ENCODE measurements around the gene GIGYF2.

The GIGYF2 gene

DNA sequence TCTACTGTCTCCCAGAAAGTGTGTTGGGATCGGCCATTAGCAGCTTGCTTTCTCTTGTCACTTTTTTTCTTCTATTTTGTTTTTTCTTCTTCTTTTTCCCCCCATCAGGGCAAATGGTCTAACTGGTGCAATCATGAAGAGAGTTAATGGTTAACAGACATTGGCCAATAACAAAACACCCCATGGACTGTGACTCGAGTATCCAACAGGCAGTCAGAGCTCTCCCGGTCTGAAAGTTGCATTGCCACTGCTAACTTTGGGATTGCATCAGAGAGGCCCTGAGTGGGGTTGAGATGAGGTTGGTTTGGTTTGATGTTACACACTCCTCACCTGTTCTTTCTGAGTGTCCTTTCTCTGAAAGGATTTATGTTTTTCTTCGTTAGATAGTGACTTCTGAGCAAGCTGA is 160.0 kb downstream of the GIGYF2 start:
- TF ChIP-seq, protein P1, sequence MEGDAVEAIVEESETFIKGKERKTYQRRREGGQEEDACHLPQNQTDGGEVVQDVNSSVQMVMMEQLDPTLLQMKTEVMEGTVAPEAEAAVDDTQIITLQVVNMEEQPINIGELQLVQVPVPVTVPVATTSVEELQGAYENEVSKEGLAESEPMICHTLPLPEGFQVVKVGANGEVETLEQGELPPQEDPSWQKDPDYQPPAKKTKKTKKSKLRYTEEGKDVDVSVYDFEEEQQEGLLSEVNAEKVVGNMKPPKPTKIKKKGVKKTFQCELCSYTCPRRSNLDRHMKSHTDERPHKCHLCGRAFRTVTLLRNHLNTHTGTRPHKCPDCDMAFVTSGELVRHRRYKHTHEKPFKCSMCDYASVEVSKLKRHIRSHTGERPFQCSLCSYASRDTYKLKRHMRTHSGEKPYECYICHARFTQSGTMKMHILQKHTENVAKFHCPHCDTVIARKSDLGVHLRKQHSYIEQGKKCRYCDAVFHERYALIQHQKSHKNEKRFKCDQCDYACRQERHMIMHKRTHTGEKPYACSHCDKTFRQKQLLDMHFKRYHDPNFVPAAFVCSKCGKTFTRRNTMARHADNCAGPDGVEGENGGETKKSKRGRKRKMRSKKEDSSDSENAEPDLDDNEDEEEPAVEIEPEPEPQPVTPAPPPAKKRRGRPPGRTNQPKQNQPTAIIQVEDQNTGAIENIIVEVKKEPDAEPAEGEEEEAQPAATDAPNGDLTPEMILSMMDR (conservative IDR thresholded peaks at IDR 0.05; ENCODE audit: low read depth, low read length): no peak
- DNase-seq (ENCODE audit: low read depth): no peak
- H3K4me3 ChIP-seq (ENCODE audit: low read length): no peak overlapping the region

DNA sequence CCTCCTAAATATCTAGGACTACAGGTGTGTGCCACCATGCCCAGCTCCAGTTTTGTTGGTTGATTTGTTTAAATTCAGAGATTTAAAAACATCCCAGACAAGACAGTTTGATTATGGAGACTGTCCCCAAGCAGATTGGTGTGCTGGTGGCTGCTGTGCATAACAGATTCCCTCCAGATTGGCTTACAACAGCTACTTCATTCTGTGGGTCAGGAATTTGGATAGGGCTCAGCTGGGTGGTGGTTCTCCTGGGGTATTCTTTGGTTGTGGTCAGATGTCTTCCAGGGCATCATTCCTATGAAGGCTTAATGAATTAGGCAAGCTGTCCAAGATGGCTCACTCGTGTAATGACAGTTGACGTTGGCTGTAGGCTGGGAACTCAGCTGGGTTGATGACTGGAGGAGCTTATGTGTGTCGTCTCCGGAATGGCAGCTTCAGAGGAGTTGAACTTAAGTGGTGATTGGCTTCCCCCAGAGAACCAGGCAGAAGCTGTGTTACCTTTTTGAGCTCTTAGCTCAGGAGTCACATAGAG is 162.3 kb downstream of the GIGYF2 start:
- DNase-seq (ENCODE audit: low read depth): no peak
- H3K4me3 ChIP-seq (ENCODE audit: low read length): no peak overlapping the region
- TF ChIP-seq, protein P1 (conservative IDR thresholded peaks at IDR 0.05; ENCODE audit: low read depth, low read length): no peak

DNA sequence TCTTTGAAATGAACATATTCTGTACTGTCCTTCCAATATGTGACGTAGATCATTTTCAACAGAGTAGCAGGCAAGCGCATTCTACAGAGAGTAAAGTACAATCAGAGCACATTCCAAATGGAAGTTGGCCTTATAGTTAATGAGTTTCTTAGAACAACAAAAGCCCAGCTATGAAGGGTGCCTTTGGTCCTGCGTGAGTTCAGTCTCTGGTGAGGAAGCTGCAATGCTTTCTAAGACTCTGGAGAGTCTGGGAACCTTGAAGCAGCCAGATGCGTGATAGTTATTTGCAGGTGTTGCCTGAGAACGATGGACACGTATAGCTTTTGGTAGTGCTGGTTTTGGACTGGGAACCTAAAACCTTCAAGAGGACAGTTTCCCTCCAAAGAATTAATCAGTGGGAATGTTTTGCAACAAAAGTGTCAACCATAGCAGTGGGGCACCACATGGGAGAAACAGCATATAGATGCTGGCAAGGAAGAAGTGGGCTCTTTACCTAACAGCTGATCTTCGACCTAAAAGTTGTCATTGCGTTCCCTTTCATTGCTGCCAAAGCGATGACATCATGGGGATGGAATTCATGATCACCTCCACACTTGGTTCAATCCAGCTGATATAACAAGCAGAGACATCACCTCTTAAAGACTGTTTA is 163.6 kb downstream of the GIGYF2 start:
- TF ChIP-seq, protein P1 (conservative IDR thresholded peaks at IDR 0.05; ENCODE audit: low read depth, low read length): no peak

DNA sequence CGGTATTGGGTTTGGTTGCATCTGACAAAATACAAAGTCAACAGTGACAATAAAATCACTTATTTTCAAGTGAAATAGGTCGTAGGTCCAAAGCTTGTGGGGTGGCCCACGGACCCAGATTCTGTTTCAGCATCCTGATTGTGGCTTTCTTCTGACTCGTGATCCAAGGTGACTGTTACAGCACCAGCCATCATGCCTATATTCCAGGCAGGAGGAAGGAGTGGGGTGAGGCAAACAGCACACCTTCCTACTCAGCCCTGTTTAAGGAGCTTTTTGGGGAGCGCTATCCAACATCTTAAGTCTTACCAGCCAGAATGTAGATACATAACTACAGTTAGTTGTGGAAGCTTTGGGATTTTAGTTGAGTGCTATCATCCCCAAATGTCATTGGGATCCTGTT is 164.2 kb downstream of the GIGYF2 start:
- no peak for DNase-seq (ENCODE audit: low read depth)
- no peak overlapping the region for H3K4me3 ChIP-seq (ENCODE audit: low read length)
- TF ChIP-seq, protein P1 (conservative IDR thresholded peaks at IDR 0.05; ENCODE audit: low read depth, low read length): no peak

More for the DNA sequence above, 163.6 kb downstream of the GIGYF2 start:
- no peak overlapping the region for H3K4me3 ChIP-seq (ENCODE audit: low read length)
- DNase-seq (ENCODE audit: low read depth): no peak

DNA sequence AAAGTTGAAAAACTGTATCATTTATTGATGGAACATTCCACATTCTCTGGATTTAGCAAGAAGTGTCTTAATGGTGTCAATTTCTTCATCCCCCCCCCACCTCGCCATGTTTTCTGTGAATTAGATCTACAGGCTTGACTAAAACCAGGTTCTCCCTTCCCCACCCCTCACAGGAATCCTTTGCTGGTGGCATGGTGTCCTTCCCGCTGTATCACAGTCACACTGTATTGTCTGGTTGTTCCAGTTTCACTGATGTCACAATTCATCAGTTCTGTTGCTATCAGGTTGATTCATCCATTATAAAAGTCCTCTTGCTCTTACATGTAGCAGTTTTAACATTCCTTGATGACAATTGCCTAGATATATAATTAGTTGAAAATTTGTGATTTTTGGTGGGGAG is 166.9 kb downstream of the GIGYF2 start:
- DNase-seq (ENCODE audit: low read depth): no peak
- TF ChIP-seq, protein P1 (conservative IDR thresholded peaks at IDR 0.05; ENCODE audit: low read depth, low read length): no peak

DNA sequence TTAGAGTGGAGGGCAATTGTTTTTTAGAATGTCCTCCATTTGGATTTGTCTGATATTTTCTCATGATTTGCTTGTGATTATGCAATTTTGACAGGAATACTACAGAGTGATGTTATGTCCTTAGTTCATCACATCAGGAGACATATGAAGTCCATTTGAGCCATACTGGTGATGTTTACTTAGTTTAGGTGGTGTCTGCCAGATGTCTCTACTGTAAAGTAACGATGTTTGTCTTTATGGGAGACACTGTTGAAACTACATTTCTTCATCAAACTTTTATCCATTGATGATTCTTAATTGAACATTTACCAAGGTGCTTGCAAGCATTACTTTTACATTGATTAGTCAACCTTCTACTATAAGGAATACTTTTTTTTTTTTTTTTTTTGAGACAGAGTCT is 168.0 kb downstream of the GIGYF2 start:
- no peak overlapping the region for H3K4me3 ChIP-seq (ENCODE audit: low read length)
- DNase-seq (ENCODE audit: low read depth): no peak
- TF ChIP-seq, protein P1 (conservative IDR thresholded peaks at IDR 0.05; ENCODE audit: low read depth, low read length): no peak

More for the DNA sequence above, 166.9 kb downstream of the GIGYF2 start:
- no peak overlapping the region for H3K4me3 ChIP-seq (ENCODE audit: low read length)

DNA sequence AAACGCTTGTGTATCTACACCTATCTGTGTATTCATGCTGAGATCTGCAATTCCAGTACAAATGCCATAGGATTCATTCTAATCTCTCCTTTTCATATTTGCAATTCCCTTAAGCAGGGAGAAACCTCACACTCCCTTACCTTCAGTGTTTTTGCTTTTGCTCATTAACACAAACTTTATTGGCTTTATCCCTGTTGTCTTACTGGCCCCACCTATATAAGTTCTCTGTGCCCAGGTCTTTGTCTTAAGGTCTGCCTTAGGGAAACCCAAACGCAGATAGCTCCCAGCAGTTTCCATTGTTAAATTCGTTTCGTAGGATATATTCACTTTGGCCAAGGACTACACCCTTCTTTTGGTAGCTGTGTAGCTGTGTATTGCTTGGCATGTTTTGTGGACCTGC is 169.0 kb downstream of the GIGYF2 start:
- TF ChIP-seq, protein P1 (conservative IDR thresholded peaks at IDR 0.05; ENCODE audit: low read depth, low read length): no peak
- no peak for DNase-seq (ENCODE audit: low read depth)
- no peak overlapping the region for H3K4me3 ChIP-seq (ENCODE audit: low read length)
